T-cell (primary cell): ENCODE data around the gene VASH1. TPM values are rescaled to one million over a fixed set of nuclear protein-coding genes. Genes with fewer than 3 reads are reported as not detected.

Source experiments
- ATAC-seq, 4 experiments: fragments of 200-7000 bp in 3 of 4; fragments of 150-1000 bp in 1 of 4; cut with Tn5 transposase; replicated peaks in 1 of 4; 1 replicate in 3 of 4; 2 replicates in 1 of 4; pipeline ENCODE4 v1.10.0; 2021; ENCODE audit warnings: moderate library complexity in 3 of 4, mild to moderate bottlenecking in 2 of 4, moderate number of reproducible peaks in 1 of 4
- CTCF ChIA-PET, 2 donors: fragments of 300-600 bp; sonication (Branson Sonifier 250); formaldehyde crosslinking; loops; one replicate each; lab custom pipeline; 2022; ENCODE audit warnings: antibody characterized with exemption in 2 of 2; lab: Charles Lee
- POLR2A ChIA-PET, 2 donors: fragments of 300-600 bp; sonication (Branson Sonifier 250); formaldehyde crosslinking; loops; one replicate each; lab custom pipeline; 2022; ENCODE audit warnings: antibody characterized with exemption in 2 of 2; lab: Charles Lee
- DNase-seq, 35 experiments: peaks; one replicate each; pipeline versions ENCODE4 v3.0.0 to v3.0.0-alpha.2; 2013 to 2023
- H3K27ac ChIP-seq: one replicate; pipeline ENCODE4 v1.5.1; 2013; ENCODE audit warnings: low read length
- H3K27me3 ChIP-seq, 2 experiments: replicated peaks in 1 of 2; 1 replicate in 1 of 2; 2 replicates in 1 of 2; pipeline versions ENCODE4 v1.6.1 to v1.7.0; 2013; ENCODE audit warnings: low read length in 1 of 2, mixed read lengths in 1 of 2; ENCODE audit not compliant: control insufficient read depth in 2 of 2, insufficient read depth in 2 of 2; ENCODE audit errors: extremely low read depth in 1 of 2
- H3K36me3 ChIP-seq, 2 donors: 1 replicate in 1 of 2; 2 replicates in 1 of 2; pipeline versions ENCODE4 v1.6.1 to v1.7.0; 2013; ENCODE audit warnings: low read length in 1 of 2; ENCODE audit not compliant: control insufficient read depth in 2 of 2, insufficient read depth in 1 of 2; ENCODE audit errors: extremely low read depth in 1 of 2
- H3K4me1 ChIP-seq, 2 experiments: 1 replicate in 1 of 2; 2 replicates in 1 of 2; pipeline versions ENCODE4 v1.6.1 to v1.7.0; 2013; ENCODE audit warnings: low read length in 2 of 2, mixed read lengths in 1 of 2; ENCODE audit not compliant: insufficient read depth in 2 of 2, control insufficient read depth in 1 of 2; ENCODE audit errors: extremely low read depth in 1 of 2
- H3K4me3 ChIP-seq, 2 donors: 1 replicate in 1 of 2; 2 replicates in 1 of 2; pipeline versions ENCODE4 v1.5.1 to v1.7.0; 2013; ENCODE audit warnings: mild to moderate bottlenecking in 2 of 2, low read length in 1 of 2, moderate library complexity in 1 of 2; ENCODE audit not compliant: control insufficient read depth in 1 of 2; ENCODE audit errors: extremely low read depth in 1 of 2
- H3K9me3 ChIP-seq: 2 replicates; pipeline ENCODE4 v1.7.0; 2013
- H3K27ac Mint-ChIP-seq, 2 donors: one replicate each; pipeline ENCODE4 v1.8.0; 2020 to 2021; ENCODE audit warnings: mild to moderate bottlenecking in 2 of 2, mixed read lengths in 2 of 2
- H3K27me3 Mint-ChIP-seq, 2 donors: one replicate each; pipeline ENCODE4 v1.8.0; 2021 to 2022; ENCODE audit warnings: mixed read lengths in 2 of 2
- H3K36me3 Mint-ChIP-seq: one replicate; pipeline ENCODE4 v1.8.0; 2021; ENCODE audit warnings: mixed read lengths
- H3K4me1 Mint-ChIP-seq, 3 donors: one replicate each; pipeline ENCODE4 v1.8.0; 2020 to 2022; ENCODE audit warnings: mixed read lengths in 3 of 3, mild to moderate bottlenecking in 1 of 3
- H3K4me3 Mint-ChIP-seq, 3 donors: one replicate each; pipeline ENCODE4 v1.8.0; 2020 to 2022; ENCODE audit warnings: mild to moderate bottlenecking in 3 of 3, mixed read lengths in 3 of 3, moderate library complexity in 3 of 3
- H3K9me3 Mint-ChIP-seq, 3 donors: one replicate each; pipeline ENCODE4 v1.8.0; 2020 to 2022; ENCODE audit warnings: mixed read lengths in 3 of 3
- WGBS: methylation state at CpG from one replicate; pipeline ENCODE4 v1.1.5; 2013; ENCODE audit warnings: missing lambda C conversion rate; ENCODE audit not compliant: insufficient coverage; 5-methylcytosine and 5-hydroxymethylcytosine counted together
- total RNA-seq, 35 experiments: library from RNA in 6 of 35; stranded (reverse) in 6 of 35; fragments of 120-200 nt in 1 of 35; gene quantifications; one replicate each; pipeline versions ENCODE4 v1.2.1 to v1.2.4 and lab custom pipeline; 2013 to 2026

The VASH1 gene
- total RNA-seq, 5 donors from 2014 or later (not counting 1 experiment from before 2014, with no cell fraction given), result 3.8 to 14.9 (median 10.3) TPM

- DNase-seq, result no peak
These were observed 11.3 kb downstream of the VASH1 start for GRCh38 chr14:76772300-76773187.

GRCh38 chr14:76773188-76773885, 12.1 kb downstream of the VASH1 start:
- peaks cover 9 to 11% of the 10 kb centered on the region in 2 experiments for H3K4me1 ChIP-seq
- no peaks in the 10 kb centered on the region for H3K9me3 Mint-ChIP-seq
- ChIA-PET POLR2A (no interaction called here), CTCF (interaction anchor here in 1 of 2 donors (0.7 kb wide), 1 partner anchor 62 kb away, joined by 3 read pairs; no protein-coding TSS in a partner anchor)
- H3K4me1 Mint-ChIP-seq, result peaks cover 3 to 14% (median 11%) of the 10 kb centered on the region in 3 donors
- H3K27me3 ChIP-seq, result peaks cover 0 to 22% of the 10 kb centered on the region in 2 experiments
- no peak overlapping the region for H3K27ac Mint-ChIP-seq
- no peak overlapping the region for H3K4me3 ChIP-seq
- DNase-seq (peak in 1 of 35 experiments; percentile 34), ATAC-seq (no peak)
- no peak overlapping the region for H3K4me3 Mint-ChIP-seq
- WGBS, result 53% methylated on average over 2 of the region's 8 CpGs
- peaks cover 0 to 4% of the 10 kb centered on the region in 2 donors for H3K27me3 Mint-ChIP-seq
- no peaks in the 10 kb centered on the region for H3K36me3 ChIP-seq
- no peaks in the 10 kb centered on the region for H3K36me3 Mint-ChIP-seq
- H3K9me3 ChIP-seq, result no peaks in the 10 kb centered on the region
- H3K27ac ChIP-seq, result no peak overlapping the region

More at GRCh38 chr14:76772300-76773187, 11.3 kb downstream of the VASH1 start:
- Mint-ChIP-seq H3K27me3 (peaks cover 0 to 4% of the 10 kb centered on the region in 2 donors), H3K4me1 (peaks cover 9 to 20% (median 18%) of the 10 kb centered on the region in 3 donors), H3K9me3 (no peaks in the 10 kb centered on the region), H3K27ac (no peak overlapping the region), H3K4me3 (no peak overlapping the region), H3K36me3 (no peaks in the 10 kb centered on the region)
- Histone ChIP-seq H3K4me1 (peaks cover 9 to 19% of the 10 kb centered on the region in 2 experiments), H3K9me3 (no peaks in the 10 kb centered on the region), H3K27me3 (peaks cover 0 to 22% of the 10 kb centered on the region in 2 experiments), H3K4me3 (no peak overlapping the region), H3K27ac (no peak overlapping the region), H3K36me3 (no peaks in the 10 kb centered on the region)
- ChIA-PET CTCF (interaction anchor here in 1 of 2 donors (0.7 kb wide), 1 partner anchor 61 kb away, joined by 3 read pairs; no protein-coding TSS in a partner anchor), POLR2A (no interaction called here)
- WGBS, result 93% methylated on average over 4 of the region's 13 CpGs
- ATAC-seq, result no peak

- Histone ChIP-seq H3K4me3 (no peak overlapping the region), H3K9me3 (no peaks in the 10 kb centered on the region), H3K36me3 (no peaks in the 10 kb centered on the region), H3K4me1 (peaks cover 1 to 2% of the 10 kb centered on the region in 2 experiments), H3K27ac (no peak overlapping the region), H3K27me3 (peaks cover 0 to 22% of the 10 kb centered on the region in 2 experiments)
- H3K9me3 Mint-ChIP-seq, result no peaks in the 10 kb centered on the region
- CTCF ChIA-PET, result no interaction called here
- ATAC-seq (no peak), DNase-seq (peak in 1 of 35 experiments; percentile 19)
- H3K36me3 Mint-ChIP-seq, result no peaks in the 10 kb centered on the region
- no peak overlapping the region for H3K4me3 Mint-ChIP-seq
- 87% methylated on average over 14 of the region's 18 CpGs for WGBS
- peaks cover 0 to 6% (median 2%) of the 10 kb centered on the region in 3 donors for H3K4me1 Mint-ChIP-seq
- H3K27ac Mint-ChIP-seq, result no peak overlapping the region
- peaks cover 0 to 4% of the 10 kb centered on the region in 2 donors for H3K27me3 Mint-ChIP-seq
- POLR2A ChIA-PET, result no interaction called here
These were observed 12.9 kb downstream of the VASH1 start for GRCh38 chr14:76773956-76774820.

- no peak for ATAC-seq
These were observed 13.8 kb downstream of the VASH1 start for GRCh38 chr14:76774821-76775694.

GRCh38 chr14:76775695-76776427, 14.6 kb downstream of the VASH1 start:
- no peak overlapping the region for H3K4me3 ChIP-seq
- H3K27me3 ChIP-seq, result peaks cover 0 to 16% of the 10 kb centered on the region in 2 experiments
- CTCF ChIA-PET, result interaction anchor here in 1 of 2 donors (0.6 to 0.9 kb wide), 2 partner anchors 32 to 64 kb away, joined by 3 read pairs; no protein-coding TSS in a partner anchor
- POLR2A ChIA-PET, result no interaction called here
- no peaks in the 10 kb centered on the region for H3K36me3 Mint-ChIP-seq
- no peak for ATAC-seq
- H3K36me3 ChIP-seq, result no peaks in the 10 kb centered on the region
- H3K4me3 Mint-ChIP-seq, result no peak overlapping the region
- H3K9me3 Mint-ChIP-seq, result no peaks in the 10 kb centered on the region
- peaks cover 0 to 5% (median 5%) of the 10 kb centered on the region in 3 donors for H3K4me1 Mint-ChIP-seq
- WGBS, result 97% methylated on average over 44 of the region's 54 CpGs
- no peaks in the 10 kb centered on the region for H3K4me1 ChIP-seq
- no peak overlapping the region for H3K27ac Mint-ChIP-seq
- DNase-seq, result peak in 1 of 35 experiments; percentile 19
- H3K27me3 Mint-ChIP-seq, result peaks cover 0 to 4% of the 10 kb centered on the region in 2 donors
- H3K9me3 ChIP-seq, result no peaks in the 10 kb centered on the region
- H3K27ac ChIP-seq, result no peak overlapping the region

More at GRCh38 chr14:76774821-76775694, 13.8 kb downstream of the VASH1 start:
- peaks cover 0 to 5% (median 0%) of the 10 kb centered on the region in 3 donors for H3K4me1 Mint-ChIP-seq
- Histone ChIP-seq H3K4me3 (no peak overlapping the region), H3K4me1 (no peaks in the 10 kb centered on the region), H3K36me3 (no peaks in the 10 kb centered on the region), H3K27ac (no peak overlapping the region), H3K27me3 (peaks cover 0 to 20% of the 10 kb centered on the region in 2 experiments), H3K9me3 (no peaks in the 10 kb centered on the region)
- POLR2A ChIA-PET, result no interaction called here
- DNase-seq, result no peak
- peaks cover 0 to 4% of the 10 kb centered on the region in 2 donors for H3K27me3 Mint-ChIP-seq
- CTCF ChIA-PET, result no interaction called here
- no peak overlapping the region for H3K27ac Mint-ChIP-seq
- H3K9me3 Mint-ChIP-seq, result no peaks in the 10 kb centered on the region
- H3K4me3 Mint-ChIP-seq, result no peak overlapping the region
- 92% methylated on average over 21 of the region's 22 CpGs for WGBS
- no peaks in the 10 kb centered on the region for H3K36me3 Mint-ChIP-seq
